ENCODE data around the gene MAP3K13.
A peak's percentile ranks its signal among the peaks of the same experiment; 100 is the strongest.

Gene MAP3K13

DNA sequence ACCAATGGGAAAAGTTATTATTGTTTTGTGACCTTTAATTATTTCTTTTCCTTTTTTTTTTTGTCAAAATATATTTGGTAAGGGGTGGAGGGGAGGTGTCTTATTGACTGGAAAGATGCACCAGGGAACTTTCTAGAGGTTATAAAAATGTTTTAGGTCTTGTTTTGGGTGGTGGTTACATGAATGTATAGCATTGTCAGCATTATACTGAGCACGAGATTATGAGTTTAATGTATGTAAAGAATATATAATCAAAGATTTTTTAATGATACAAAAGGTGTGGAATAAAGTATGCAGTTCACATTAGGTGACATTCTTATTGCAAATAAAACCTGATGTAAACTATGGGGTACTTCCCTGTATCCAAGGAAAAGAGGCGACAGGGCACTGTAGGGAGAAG, 23.0 kb upstream of the MAP3K13 start:
- H3K9me3 ChIP-seq (replicated peaks in 1 of 2; ENCODE audit: control insufficient read depth in 2 of 2, insufficient read depth in 1 of 2, low read depth in 1 of 2, low read length in 2 of 2) = no peaks in the 10 kb centered on the region
- no CpG with 5 or more reads among the region's 2 CpGs for WGBS, 2 donors (ENCODE audit: extremely low coverage in 2 of 2, insufficient read length in 2 of 2, insufficient replicate concordance in 1 of 2)
- H3K18ac ChIP-seq (ENCODE audit: low read length) = no peak overlapping the region

DNA sequence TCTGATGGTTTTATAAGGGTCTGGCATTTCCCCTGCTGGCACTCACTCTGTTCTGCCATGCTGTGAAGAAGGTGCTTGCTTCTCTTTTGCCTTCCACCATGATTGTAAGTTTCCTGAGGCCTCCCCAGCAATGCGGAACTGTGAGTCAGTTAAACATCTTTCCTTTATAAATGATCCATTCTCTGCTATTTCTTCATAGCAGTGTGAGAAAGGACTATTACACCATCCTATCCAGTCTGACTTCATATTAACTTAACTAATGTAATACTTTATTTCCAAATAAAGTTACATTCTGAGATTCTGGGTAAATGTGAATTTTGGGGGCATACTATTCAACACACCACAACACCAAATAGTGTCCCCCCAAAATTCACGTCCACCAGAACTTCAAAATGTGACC, 22.2 kb upstream of the MAP3K13 start:
- Histone ChIP-seq H2BK15ac (ENCODE audit: low read length) (no peak overlapping the region), H3K4me2 (ENCODE audit: insufficient read depth, low read length, poor library complexity, severe bottlenecking) (no peak overlapping the region)
- WGBS, 2 donors (ENCODE audit: extremely low coverage in 2 of 2, insufficient read length in 2 of 2, insufficient replicate concordance in 1 of 2) = no CpG with 5 or more reads among the region's 2 CpGs

More for the DNA sequence above, 23.0 kb upstream of the MAP3K13 start:
- Histone ChIP-seq H3K23ac (ENCODE audit: low read depth, low read length, poor library complexity) (no peak overlapping the region), H3K36me3 (replicated peaks in 1 of 2; ENCODE audit: control insufficient read depth in 2 of 2, insufficient read depth in 2 of 2, low read length in 2 of 2) (no peaks in the 10 kb centered on the region), H3K27me3 (ENCODE audit: control insufficient read depth in 3 of 3, insufficient read depth in 3 of 3, low read depth in 1 of 3, low read length in 3 of 3) (no peaks in the 10 kb centered on the region), H4K91ac (ENCODE audit: low read depth, low read length, poor library complexity) (no peak overlapping the region), H3K27ac (replicated peaks; ENCODE audit: low read length) (no peak overlapping the region), H2BK12ac (ENCODE audit: low read length) (no peak overlapping the region), H2AFZ (ENCODE audit: low read length) (no peak overlapping the region), H2BK120ac (ENCODE audit: low read depth, low read length) (no peak overlapping the region), H3K4ac (ENCODE audit: low read length) (no peak overlapping the region), H2BK5ac (ENCODE audit: low read length) (no peak overlapping the region), H3K9ac (ENCODE audit: low read depth, low read length, poor library complexity) (no peak overlapping the region), H3K79me1 (ENCODE audit: low read depth, low read length) (no peaks in the 10 kb centered on the region), H2BK15ac (ENCODE audit: low read length) (no peak overlapping the region), H2AK5ac (ENCODE audit: low read depth, low read length) (no peak overlapping the region), H3K14ac (ENCODE audit: low read length) (no peak overlapping the region), H3K4me3 (ENCODE audit: low read length in 2 of 2) (no peak overlapping the region), H3K4me1 (ENCODE audit: control insufficient read depth in 2 of 2, insufficient read depth in 1 of 2, low read depth in 1 of 2, low read length in 2 of 2) (no peaks in the 10 kb centered on the region), H4K8ac (ENCODE audit: low read depth, low read length) (no peak overlapping the region), H3K4me2 (ENCODE audit: insufficient read depth, low read length, poor library complexity, severe bottlenecking) (no peak overlapping the region)
- DNase-seq (ENCODE audit: low spot score) = no peak

DNA sequence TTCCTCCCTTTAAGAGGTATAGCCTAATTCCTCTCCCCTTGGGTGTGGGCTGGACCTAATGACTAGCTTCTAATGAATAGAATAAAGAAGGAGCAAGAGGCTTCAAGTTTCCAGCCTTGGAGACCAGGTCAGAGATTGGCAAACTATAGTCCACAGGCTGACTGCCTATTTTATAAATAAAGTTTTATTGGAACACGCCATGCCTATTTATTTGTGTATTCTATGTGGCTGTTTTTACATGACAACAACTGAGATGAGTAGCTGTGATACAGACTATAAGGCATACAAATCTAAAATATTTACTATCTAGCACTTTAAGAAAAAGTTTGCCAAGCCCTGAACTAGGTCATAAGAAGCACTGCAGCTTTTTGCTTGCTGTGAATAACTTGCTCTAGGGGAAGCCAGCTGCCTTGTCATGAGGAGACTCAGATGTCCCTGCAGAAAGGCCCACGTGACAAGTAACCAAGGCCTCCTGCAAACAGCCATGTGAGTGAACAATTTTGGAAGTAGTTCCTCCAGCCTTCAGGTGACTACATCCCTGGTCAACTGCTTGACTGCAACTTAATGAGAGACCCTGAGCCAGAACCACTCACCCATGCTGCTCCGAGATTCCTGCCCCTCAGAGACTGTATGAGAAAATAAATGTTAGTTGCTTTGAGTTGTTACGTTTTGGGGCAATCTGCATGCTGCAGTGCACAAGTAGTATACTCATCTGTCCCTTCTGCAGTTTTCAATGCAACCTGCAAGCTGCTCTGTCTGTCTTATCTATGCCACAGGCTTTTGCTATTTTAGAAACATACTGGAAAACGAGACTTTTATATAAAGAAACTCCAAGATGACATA, 21.1 kb upstream of the MAP3K13 start:
- Histone ChIP-seq H2BK5ac (ENCODE audit: low read length) (no peak overlapping the region), H2AFZ (ENCODE audit: low read length) (no peak overlapping the region), H2BK15ac (ENCODE audit: low read length) (no peak overlapping the region), H3K9me3 (replicated peaks in 1 of 2; ENCODE audit: control insufficient read depth in 2 of 2, insufficient read depth in 1 of 2, low read depth in 1 of 2, low read length in 2 of 2) (peaks cover 0 to 3% of the 10 kb centered on the region in 2 donors), H3K4me3 (ENCODE audit: low read length in 2 of 2) (no peak overlapping the region), H3K23ac (ENCODE audit: low read depth, low read length, poor library complexity) (no peak overlapping the region), H3K18ac (ENCODE audit: low read length) (no peak overlapping the region), H3K36me3 (replicated peaks in 1 of 2; ENCODE audit: control insufficient read depth in 2 of 2, insufficient read depth in 2 of 2, low read length in 2 of 2) (no peaks in the 10 kb centered on the region), H3K14ac (ENCODE audit: low read length) (no peak overlapping the region), H3K79me1 (ENCODE audit: low read depth, low read length) (no peaks in the 10 kb centered on the region), H3K27me3 (ENCODE audit: control insufficient read depth in 3 of 3, insufficient read depth in 3 of 3, low read depth in 1 of 3, low read length in 3 of 3) (no peaks in the 10 kb centered on the region), H2BK12ac (ENCODE audit: low read length) (no peak overlapping the region), H3K9ac (ENCODE audit: low read depth, low read length, poor library complexity) (no peak overlapping the region), H3K4ac (ENCODE audit: low read length) (no peak overlapping the region), H3K4me2 (ENCODE audit: insufficient read depth, low read length, poor library complexity, severe bottlenecking) (no peak overlapping the region), H3K4me1 (ENCODE audit: control insufficient read depth in 2 of 2, insufficient read depth in 1 of 2, low read depth in 1 of 2, low read length in 2 of 2) (no peaks in the 10 kb centered on the region), H4K8ac (ENCODE audit: low read depth, low read length) (peak overlapping the region; percentile 56), H2BK120ac (ENCODE audit: low read depth, low read length) (no peak overlapping the region), H2AK5ac (ENCODE audit: low read depth, low read length) (no peak overlapping the region), H4K91ac (ENCODE audit: low read depth, low read length, poor library complexity) (no peak overlapping the region), H3K27ac (replicated peaks; ENCODE audit: low read length) (no peak overlapping the region)
- no CpG with 5 or more reads among the region's 5 CpGs for WGBS, 2 donors (ENCODE audit: extremely low coverage in 2 of 2, insufficient read length in 2 of 2, insufficient replicate concordance in 1 of 2)
- no peak for DNase-seq (ENCODE audit: low spot score)

More for the DNA sequence above, 22.2 kb upstream of the MAP3K13 start:
- Histone ChIP-seq H3K23ac (ENCODE audit: low read depth, low read length, poor library complexity) (no peak overlapping the region), H4K8ac (ENCODE audit: low read depth, low read length) (no peak overlapping the region), H3K36me3 (replicated peaks in 1 of 2; ENCODE audit: control insufficient read depth in 2 of 2, insufficient read depth in 2 of 2, low read length in 2 of 2) (no peaks in the 10 kb centered on the region), H3K18ac (ENCODE audit: low read length) (no peak overlapping the region), H3K14ac (ENCODE audit: low read length) (no peak overlapping the region), H2BK12ac (ENCODE audit: low read length) (no peak overlapping the region), H2AFZ (ENCODE audit: low read length) (no peak overlapping the region), H3K27me3 (ENCODE audit: control insufficient read depth in 3 of 3, insufficient read depth in 3 of 3, low read depth in 1 of 3, low read length in 3 of 3) (no peaks in the 10 kb centered on the region), H3K9me3 (replicated peaks in 1 of 2; ENCODE audit: control insufficient read depth in 2 of 2, insufficient read depth in 1 of 2, low read depth in 1 of 2, low read length in 2 of 2) (peaks cover 0 to 3% of the 10 kb centered on the region in 2 donors), H3K27ac (replicated peaks; ENCODE audit: low read length) (no peak overlapping the region), H2BK5ac (ENCODE audit: low read length) (no peak overlapping the region), H3K4me3 (ENCODE audit: low read length in 2 of 2) (no peak overlapping the region), H4K91ac (ENCODE audit: low read depth, low read length, poor library complexity) (no peak overlapping the region), H3K4ac (ENCODE audit: low read length) (no peak overlapping the region), H3K79me1 (ENCODE audit: low read depth, low read length) (no peaks in the 10 kb centered on the region), H2BK120ac (ENCODE audit: low read depth, low read length) (no peak overlapping the region), H2AK5ac (ENCODE audit: low read depth, low read length) (no peak overlapping the region), H3K4me1 (ENCODE audit: control insufficient read depth in 2 of 2, insufficient read depth in 1 of 2, low read depth in 1 of 2, low read length in 2 of 2) (no peaks in the 10 kb centered on the region), H3K9ac (ENCODE audit: low read depth, low read length, poor library complexity) (no peak overlapping the region)
- DNase-seq (ENCODE audit: low spot score) = no peak

DNA sequence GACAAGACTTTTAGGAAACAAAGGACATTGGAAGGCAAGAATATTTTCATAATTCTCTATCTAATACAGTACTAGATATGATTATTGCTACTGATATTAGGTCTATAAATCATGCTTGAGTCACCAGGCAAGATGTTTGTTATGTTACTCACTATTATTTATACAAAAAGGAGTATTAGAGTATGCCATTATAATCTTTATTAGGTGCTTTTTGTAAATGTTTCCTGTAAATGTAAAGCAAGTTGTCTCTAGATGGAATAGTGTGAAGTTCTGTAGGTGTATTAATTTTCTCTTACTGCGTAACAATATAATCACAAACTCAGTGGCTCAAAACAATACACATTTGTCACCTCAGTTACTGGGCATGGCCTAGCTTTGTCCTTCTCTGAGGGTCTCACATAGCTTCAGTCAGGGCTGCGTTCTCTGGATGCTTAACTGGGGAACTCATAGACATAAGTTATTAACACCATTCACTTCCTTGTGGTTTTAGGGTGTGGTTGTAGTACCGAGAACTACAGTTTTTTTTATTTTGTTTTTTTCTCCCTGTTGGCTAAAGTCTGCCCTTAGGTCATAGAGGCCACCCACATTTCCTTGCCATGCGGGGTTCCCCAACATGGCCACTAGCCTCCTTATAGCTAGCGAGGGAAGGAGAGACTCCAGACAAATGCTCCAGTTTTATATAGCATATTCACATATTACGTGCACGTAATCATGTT, 20.3 kb upstream of the MAP3K13 start:
- H3K14ac ChIP-seq (ENCODE audit: low read length) = no peak overlapping the region
- no peak overlapping the region for H2AFZ ChIP-seq (ENCODE audit: low read length)
- no peak overlapping the region for H2BK5ac ChIP-seq (ENCODE audit: low read length)
- no peak overlapping the region for H3K4me2 ChIP-seq (ENCODE audit: insufficient read depth, low read length, poor library complexity, severe bottlenecking)
- H2BK120ac ChIP-seq (ENCODE audit: low read depth, low read length) = no peak overlapping the region
- no peak overlapping the region for H3K9ac ChIP-seq (ENCODE audit: low read depth, low read length, poor library complexity)
- no peak overlapping the region for H3K18ac ChIP-seq (ENCODE audit: low read length)
- no peaks in the 10 kb centered on the region for H3K27me3 ChIP-seq (ENCODE audit: control insufficient read depth in 3 of 3, insufficient read depth in 3 of 3, low read depth in 1 of 3, low read length in 3 of 3)
- no peaks in the 10 kb centered on the region for H3K4me1 ChIP-seq (ENCODE audit: control insufficient read depth in 2 of 2, insufficient read depth in 1 of 2, low read depth in 1 of 2, low read length in 2 of 2)
- no peak overlapping the region for H2BK15ac ChIP-seq (ENCODE audit: low read length)
- no peak overlapping the region for H2AK5ac ChIP-seq (ENCODE audit: low read depth, low read length)
- no peaks in the 10 kb centered on the region for H3K36me3 ChIP-seq (replicated peaks in 1 of 2; ENCODE audit: control insufficient read depth in 2 of 2, insufficient read depth in 2 of 2, low read length in 2 of 2)
- DNase-seq (ENCODE audit: low spot score) = no peak
- no peak overlapping the region for H3K4me3 ChIP-seq (ENCODE audit: low read length in 2 of 2)
- no peak overlapping the region for H4K8ac ChIP-seq (ENCODE audit: low read depth, low read length)
- H3K79me1 ChIP-seq (ENCODE audit: low read depth, low read length) = no peaks in the 10 kb centered on the region
- no CpG with 5 or more reads among the region's 7 CpGs for WGBS, 2 donors (ENCODE audit: extremely low coverage in 2 of 2, insufficient read length in 2 of 2, insufficient replicate concordance in 1 of 2)
- H4K91ac ChIP-seq (ENCODE audit: low read depth, low read length, poor library complexity) = no peak overlapping the region
- H3K4ac ChIP-seq (ENCODE audit: low read length) = no peak overlapping the region
- H2BK12ac ChIP-seq (ENCODE audit: low read length) = no peak overlapping the region
- H3K27ac ChIP-seq (replicated peaks; ENCODE audit: low read length) = no peak overlapping the region
- H3K23ac ChIP-seq (ENCODE audit: low read depth, low read length, poor library complexity) = no peak overlapping the region
- H3K9me3 ChIP-seq (replicated peaks in 1 of 2; ENCODE audit: control insufficient read depth in 2 of 2, insufficient read depth in 1 of 2, low read depth in 1 of 2, low read length in 2 of 2) = peaks cover 0 to 3% of the 10 kb centered on the region in 2 donors
